ENCODE data around the gene MAD1L1. TPM values are rescaled to one million over a fixed set of nuclear protein-coding genes. Genes with fewer than 3 reads are reported as not detected.

Gene MAD1L1
- total and polyA plus RNA-seq, 3 experiments from 2014 or later: 43.6 to 185 (median 47.3) TPM

- H3K9me3 Mint-ChIP-seq: peaks cover 0 to 2% (median 0%) of the 10 kb centered on the region in 5 donors
- Histone ChIP-seq H3K27ac (ENCODE audit: low read depth, low read length) (peak overlapping the region; percentile 40), H3K9me3 (ENCODE audit: low read length) (no peaks in the 10 kb centered on the region), H3K36me3 (ENCODE audit: insufficient read depth, low read length) (no peaks in the 10 kb centered on the region), H3K27me3 (ENCODE audit: insufficient read depth, low read length, poor library complexity, severe bottlenecking) (no peaks in the 10 kb centered on the region), H3K4me3 (ENCODE audit: low read length) (peak overlapping the region; percentile 39), H3K4me1 (ENCODE audit: insufficient read depth, low read length) (peaks cover 31% of the 10 kb centered on the region)
- POLR2A ChIA-PET: no interaction called here
- H3K4me1 Mint-ChIP-seq: peaks cover 26 to 40% (median 34%) of the 10 kb centered on the region in 3 donors
- peak overlapping the region in 7 of 8 donors; percentile 29 to 85 (median 54) for H3K27ac Mint-ChIP-seq
- H3K36me3 Mint-ChIP-seq: peaks cover 0 to 2% (median 0%) of the 10 kb centered on the region in 3 donors
- peak overlapping the region in 4 of 7 donors; percentile 32 to 78 (median 46) for H3K4me3 Mint-ChIP-seq
- DNase-seq: peak; percentile 51 to 89 (median 67)
- CTCF ChIA-PET: interaction anchor here (1.6 kb wide), 1 partner anchor 15 kb away, joined by 12 read pairs; no protein-coding TSS in a partner anchor
- H3K27me3 Mint-ChIP-seq: peaks cover 0 to 8% of the 10 kb centered on the region in 2 donors
Observed at GRCh38 chr7:2104107-2104710, 128.5 kb downstream of the MAD1L1 start.

DNA sequence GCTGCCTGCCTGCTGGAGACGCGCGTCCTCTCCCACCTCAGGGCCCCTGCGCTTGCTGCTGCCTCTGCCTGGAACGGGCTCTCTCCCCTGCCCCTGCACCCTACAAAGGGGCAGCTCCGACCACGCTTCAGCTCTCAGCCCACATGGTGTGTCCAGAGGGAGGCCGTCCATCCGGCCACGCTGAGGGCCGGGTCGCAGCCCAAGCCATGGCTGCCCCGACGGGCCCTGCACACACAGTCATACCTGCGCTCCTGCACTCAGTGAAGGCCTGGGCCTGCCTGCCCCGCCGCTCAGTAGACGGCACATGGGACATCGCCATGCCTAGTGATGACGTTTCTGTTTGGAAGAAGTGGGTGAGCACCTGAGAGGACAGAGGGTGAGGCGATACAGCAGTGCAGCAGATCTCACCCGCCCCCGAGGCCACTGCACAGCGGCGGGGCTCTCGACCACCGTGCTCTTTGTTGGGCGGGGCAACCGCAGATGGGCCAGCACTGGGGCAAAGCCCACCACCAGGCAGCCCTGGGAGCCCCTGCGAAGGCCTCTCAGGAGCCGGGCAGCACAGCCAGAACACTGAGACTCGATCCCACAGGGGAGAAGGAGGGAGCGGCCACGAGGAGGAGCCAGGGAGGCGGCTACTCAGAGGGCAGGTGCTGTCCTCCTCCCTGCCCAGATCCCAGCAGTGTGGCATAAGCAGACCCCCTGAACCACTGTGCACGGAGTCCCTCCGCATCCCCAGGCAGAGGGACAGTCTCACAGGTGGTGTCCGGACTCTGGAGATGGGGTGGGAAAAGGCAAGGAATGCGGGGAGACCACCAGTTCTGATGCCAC is 129.5 kb downstream of the MAD1L1 start:
- Histone ChIP-seq H3K4me1 (ENCODE audit: insufficient read depth, low read length) (peaks cover 40% of the 10 kb centered on the region), H3K36me3 (ENCODE audit: insufficient read depth, low read length) (no peaks in the 10 kb centered on the region), H3K27ac (ENCODE audit: low read depth, low read length) (no peak overlapping the region), H3K27me3 (ENCODE audit: insufficient read depth, low read length, poor library complexity, severe bottlenecking) (no peaks in the 10 kb centered on the region), H3K9me3 (ENCODE audit: low read length) (no peaks in the 10 kb centered on the region), H3K4me3 (ENCODE audit: low read length) (peak overlapping the region; percentile 39)
- H3K9me3 Mint-ChIP-seq: peaks cover 0 to 2% (median 0%) of the 10 kb centered on the region in 5 donors
- POLR2A ChIA-PET: no interaction called here
- H3K27me3 Mint-ChIP-seq: peaks cover 0 to 8% of the 10 kb centered on the region in 2 donors
- H3K36me3 Mint-ChIP-seq: peaks cover 0 to 2% (median 0%) of the 10 kb centered on the region in 3 donors
- no peak for DNase-seq
- CTCF ChIA-PET: interaction anchor here (1.6 kb wide), 1 partner anchor 16 kb away, joined by 12 read pairs; no protein-coding TSS in a partner anchor
- peak overlapping the region in 1 of 7 donors; percentile 59 for H3K4me3 Mint-ChIP-seq
- H3K4me1 Mint-ChIP-seq: peaks cover 31 to 49% (median 43%) of the 10 kb centered on the region in 3 donors
- peak overlapping the region in 3 of 8 donors; percentile 29 to 81 (median 54) for H3K27ac Mint-ChIP-seq

GRCh38 chr7:2102375-2102723 is 130.4 kb downstream of the MAD1L1 start:
- Mint-ChIP-seq H3K9me3 (peaks cover 0 to 2% (median 0%) of the 10 kb centered on the region in 5 donors), H3K4me3 (peak overlapping the region in 5 of 7 donors; percentile 2 to 51 (median 20)), H3K4me1 (peaks cover 37 to 53% (median 46%) of the 10 kb centered on the region in 3 donors), H3K27ac (peak overlapping the region; percentile 43 to 92 (median 78)), H3K36me3 (no peaks in the 10 kb centered on the region), H3K27me3 (peaks cover 0 to 8% of the 10 kb centered on the region in 2 donors)
- Histone ChIP-seq H3K4me1 (ENCODE audit: insufficient read depth, low read length) (peaks cover 48% of the 10 kb centered on the region), H3K9me3 (ENCODE audit: low read length) (no peaks in the 10 kb centered on the region), H3K36me3 (ENCODE audit: insufficient read depth, low read length) (no peaks in the 10 kb centered on the region), H3K4me3 (ENCODE audit: low read length) (no peak overlapping the region), H3K27me3 (ENCODE audit: insufficient read depth, low read length, poor library complexity, severe bottlenecking) (no peaks in the 10 kb centered on the region), H3K27ac (ENCODE audit: low read depth, low read length) (no peak overlapping the region)
- ChIA-PET CTCF (no interaction called here), POLR2A (no interaction called here)
- DNase-seq: no peak

DNA sequence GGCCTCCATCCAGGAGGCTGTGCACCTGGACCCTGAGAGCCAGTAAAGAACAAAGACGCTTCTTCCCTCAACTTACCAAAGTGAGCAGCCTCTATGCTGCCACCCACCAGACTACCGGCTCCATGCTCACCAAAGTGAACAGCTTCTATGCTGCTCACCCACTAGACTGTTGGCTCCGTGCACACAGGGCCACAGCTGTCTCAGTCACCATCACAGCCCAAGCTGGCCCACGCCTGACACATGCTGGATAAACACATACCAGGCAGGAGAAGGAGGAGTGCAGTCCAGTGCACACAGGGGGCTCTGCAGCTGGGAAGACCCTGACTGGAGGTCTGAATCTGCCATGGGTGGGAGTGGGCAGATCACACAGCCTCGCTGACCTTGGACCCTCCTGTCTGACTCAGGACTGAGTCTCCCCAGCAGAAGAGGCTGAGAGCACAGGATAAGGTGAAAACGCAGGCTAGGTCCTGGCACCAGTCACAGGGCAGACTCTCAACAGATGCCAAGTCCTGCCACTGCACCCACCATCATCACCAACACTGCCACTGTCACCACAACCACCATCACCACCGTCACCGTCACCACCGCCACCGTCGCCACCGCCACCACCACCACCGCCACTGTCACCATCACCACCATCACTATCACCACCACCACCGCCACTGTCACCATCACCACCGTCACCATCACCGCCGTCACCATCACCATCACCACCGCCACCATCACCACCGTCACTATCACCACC is 130.9 kb downstream of the MAD1L1 start:
- ChIA-PET POLR2A (no interaction called here), CTCF (no interaction called here)

GRCh38 chr7:2100278-2101208 is 132.2 kb downstream of the MAD1L1 start:
- Mint-ChIP-seq H3K36me3 (no peaks in the 10 kb centered on the region), H3K27ac (peak overlapping the region in 5 of 8 donors; percentile 41 to 84 (median 64)), H3K9me3 (peaks cover 0 to 2% (median 0%) of the 10 kb centered on the region in 5 donors), H3K4me1 (peaks cover 37 to 54% (median 46%) of the 10 kb centered on the region in 3 donors), H3K27me3 (peaks cover 0 to 8% of the 10 kb centered on the region in 2 donors), H3K4me3 (no peak overlapping the region)
- Histone ChIP-seq H3K9me3 (ENCODE audit: low read length) (no peaks in the 10 kb centered on the region), H3K4me1 (ENCODE audit: insufficient read depth, low read length) (peaks cover 52% of the 10 kb centered on the region), H3K27ac (ENCODE audit: low read depth, low read length) (no peak overlapping the region), H3K27me3 (ENCODE audit: insufficient read depth, low read length, poor library complexity, severe bottlenecking) (no peaks in the 10 kb centered on the region), H3K4me3 (ENCODE audit: low read length) (no peak overlapping the region), H3K36me3 (ENCODE audit: insufficient read depth, low read length) (no peaks in the 10 kb centered on the region)
- peak in 1 of 5 donors; percentile 49 for DNase-seq
- ChIA-PET POLR2A (no interaction called here), CTCF (interaction anchor here (0.5 kb wide), 1 partner anchor 473 kb away, joined by 3 read pairs; no protein-coding TSS in a partner anchor)

More for the DNA sequence above, 130.9 kb downstream of the MAD1L1 start:
- Mint-ChIP-seq H3K27ac (peak overlapping the region; percentile 43 to 86 (median 74)), H3K4me1 (peaks cover 37 to 54% (median 46%) of the 10 kb centered on the region in 3 donors), H3K4me3 (peak overlapping the region in 1 of 7 donors; percentile 2), H3K9me3 (peaks cover 0 to 2% (median 0%) of the 10 kb centered on the region in 5 donors), H3K27me3 (peaks cover 0 to 8% of the 10 kb centered on the region in 2 donors), H3K36me3 (no peaks in the 10 kb centered on the region)
- Histone ChIP-seq H3K36me3 (ENCODE audit: insufficient read depth, low read length) (no peaks in the 10 kb centered on the region), H3K4me1 (ENCODE audit: insufficient read depth, low read length) (peaks cover 52% of the 10 kb centered on the region), H3K27me3 (ENCODE audit: insufficient read depth, low read length, poor library complexity, severe bottlenecking) (no peaks in the 10 kb centered on the region), H3K9me3 (ENCODE audit: low read length) (no peaks in the 10 kb centered on the region), H3K4me3 (ENCODE audit: low read length) (no peak overlapping the region), H3K27ac (ENCODE audit: low read depth, low read length) (no peak overlapping the region)
- DNase-seq: no peak

DNA sequence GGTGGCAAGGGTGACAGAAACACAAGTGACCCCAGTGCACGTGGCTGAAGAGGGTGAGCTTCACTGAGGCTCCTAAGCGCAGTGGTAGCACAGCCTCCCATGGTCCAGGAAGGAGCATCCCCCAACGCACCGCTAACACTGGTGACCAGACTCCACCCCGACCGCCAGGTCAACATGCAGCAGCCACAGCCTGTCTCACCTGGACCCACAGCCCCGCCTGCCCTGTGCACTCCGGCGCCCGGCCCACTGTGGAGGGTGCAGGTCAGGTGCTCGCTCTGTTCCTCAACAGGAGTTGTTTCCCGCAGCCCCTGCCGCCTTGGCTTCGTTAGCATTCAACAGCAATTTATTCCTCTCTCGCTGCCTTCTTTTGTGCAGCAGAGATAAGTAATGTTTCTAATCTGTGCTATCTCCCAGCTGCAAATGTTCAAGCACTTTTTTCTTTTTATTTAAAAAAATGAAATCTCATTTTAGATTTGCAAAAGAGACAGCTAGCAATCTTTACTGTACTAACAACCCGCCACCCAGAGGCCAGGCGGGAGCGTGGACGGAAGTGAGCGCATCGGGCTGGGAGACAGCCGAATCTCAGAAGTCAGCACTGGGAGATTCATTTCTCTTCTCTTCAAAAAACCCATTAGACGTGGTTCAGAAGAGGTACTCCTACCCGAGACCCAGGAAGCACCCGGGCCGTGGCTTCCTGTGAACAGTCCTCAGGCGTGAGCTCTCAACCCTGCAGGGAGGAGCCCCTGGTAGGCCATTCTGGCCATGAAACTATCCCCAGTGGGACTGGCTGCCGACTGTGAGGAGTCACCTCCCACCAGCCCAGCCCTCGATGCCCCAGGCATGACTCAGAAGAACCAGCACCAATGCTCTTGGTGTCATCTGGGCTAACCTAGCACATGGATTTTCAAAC is 133.4 kb downstream of the MAD1L1 start:
- Mint-ChIP-seq H3K9me3 (peaks cover 0 to 2% (median 0%) of the 10 kb centered on the region in 5 donors), H3K36me3 (no peaks in the 10 kb centered on the region), H3K27ac (peak overlapping the region in 7 of 8 donors; percentile 41 to 89 (median 62)), H3K4me3 (peak overlapping the region in 1 of 7 donors; percentile 10), H3K4me1 (peaks cover 34 to 54% (median 41%) of the 10 kb centered on the region in 3 donors), H3K27me3 (peaks cover 0 to 8% of the 10 kb centered on the region in 2 donors)
- ChIA-PET POLR2A (no interaction called here), CTCF (no interaction called here)
- no peaks in the 10 kb centered on the region for H3K36me3 ChIP-seq (ENCODE audit: insufficient read depth, low read length)
- no peaks in the 10 kb centered on the region for H3K9me3 ChIP-seq (ENCODE audit: low read length)
- no peaks in the 10 kb centered on the region for H3K27me3 ChIP-seq (ENCODE audit: insufficient read depth, low read length, poor library complexity, severe bottlenecking)
- no peak overlapping the region for H3K27ac ChIP-seq (ENCODE audit: low read depth, low read length)
- no peak overlapping the region for H3K4me3 ChIP-seq (ENCODE audit: low read length)
- peaks cover 46% of the 10 kb centered on the region for H3K4me1 ChIP-seq (ENCODE audit: insufficient read depth, low read length)
- peak in 1 of 5 donors; percentile 60 for DNase-seq
